ENCODE measurements around the gene PYGB. TPM values are rescaled to one million over a fixed set of nuclear protein-coding genes. Genes with fewer than 3 reads are reported as not detected.
A peak's percentile ranks its signal among the peaks of the same experiment; 100 is the strongest.

The PYGB gene
- total RNA-seq, 1 experiment from 2014 or later = 78.9 TPM

DNA sequence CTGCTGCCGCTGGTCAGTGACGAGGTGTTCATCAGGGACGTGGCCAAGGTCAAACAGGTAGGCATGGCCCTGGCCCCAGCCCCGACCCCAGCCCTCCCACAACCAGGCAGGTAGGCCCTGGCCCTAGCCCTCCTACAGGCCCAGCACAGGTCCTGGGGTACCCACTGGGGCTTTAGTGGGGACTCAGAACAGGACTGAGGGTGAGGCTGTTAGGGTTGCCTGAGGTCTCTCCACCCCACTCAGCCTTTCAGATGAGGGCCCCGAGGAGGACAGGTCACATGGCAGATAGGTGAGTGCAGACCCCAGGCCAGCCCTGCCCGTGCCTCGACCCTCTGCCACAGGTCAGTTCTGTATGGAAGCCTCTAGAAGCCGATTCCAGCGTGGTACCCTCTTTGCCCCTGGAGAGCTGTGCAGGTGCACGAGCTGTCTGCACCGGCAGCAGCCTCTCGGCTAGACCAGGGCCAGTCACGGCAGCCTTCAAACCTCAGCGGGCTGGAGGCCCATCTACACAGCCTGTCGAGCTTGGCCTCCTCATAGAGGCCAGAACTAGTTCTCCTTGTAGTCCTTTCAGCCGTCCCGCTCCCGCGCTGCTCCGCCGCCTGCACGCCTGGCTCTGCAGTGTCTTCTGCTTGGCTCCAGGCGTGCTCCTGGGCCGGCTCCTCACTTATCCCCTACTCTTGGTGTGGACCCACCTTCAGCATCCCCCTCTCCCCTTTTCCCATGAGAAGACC lies 35.5 kb downstream of the PYGB start:
- TF ChIP-seq, protein P1, sequence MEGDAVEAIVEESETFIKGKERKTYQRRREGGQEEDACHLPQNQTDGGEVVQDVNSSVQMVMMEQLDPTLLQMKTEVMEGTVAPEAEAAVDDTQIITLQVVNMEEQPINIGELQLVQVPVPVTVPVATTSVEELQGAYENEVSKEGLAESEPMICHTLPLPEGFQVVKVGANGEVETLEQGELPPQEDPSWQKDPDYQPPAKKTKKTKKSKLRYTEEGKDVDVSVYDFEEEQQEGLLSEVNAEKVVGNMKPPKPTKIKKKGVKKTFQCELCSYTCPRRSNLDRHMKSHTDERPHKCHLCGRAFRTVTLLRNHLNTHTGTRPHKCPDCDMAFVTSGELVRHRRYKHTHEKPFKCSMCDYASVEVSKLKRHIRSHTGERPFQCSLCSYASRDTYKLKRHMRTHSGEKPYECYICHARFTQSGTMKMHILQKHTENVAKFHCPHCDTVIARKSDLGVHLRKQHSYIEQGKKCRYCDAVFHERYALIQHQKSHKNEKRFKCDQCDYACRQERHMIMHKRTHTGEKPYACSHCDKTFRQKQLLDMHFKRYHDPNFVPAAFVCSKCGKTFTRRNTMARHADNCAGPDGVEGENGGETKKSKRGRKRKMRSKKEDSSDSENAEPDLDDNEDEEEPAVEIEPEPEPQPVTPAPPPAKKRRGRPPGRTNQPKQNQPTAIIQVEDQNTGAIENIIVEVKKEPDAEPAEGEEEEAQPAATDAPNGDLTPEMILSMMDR (IDR thresholded peaks at IDR 0.05; ENCODE audit: insufficient read depth in 1 of 2, low read depth in 1 of 2, low read length in 1 of 2, severe bottlenecking in 1 of 2, unreplicated experiment in 1 of 2) = no peak
- BruUV-seq (replicated peaks) = no TSS peak
- H3K36me3 ChIP-seq (ENCODE audit: control insufficient read depth, insufficient read depth, low read length) = no peaks in the 10 kb centered on the region
- H3K9me3 ChIP-seq = no peaks in the 10 kb centered on the region
- H3K4me1 ChIP-seq = no peaks in the 10 kb centered on the region
- H3K27me3 ChIP-seq (replicated peaks; ENCODE audit: control insufficient read depth, insufficient read depth, low read length) = no peaks in the 10 kb centered on the region
- no peak overlapping the region for H3K4me3 ChIP-seq (ENCODE audit: low read depth, low read length)
- peaks cover 38% of the 10 kb centered on the region for H3K36me3 Mint-ChIP-seq (ENCODE audit: insufficient read depth, unreplicated experiment)
- H3K9me3 Mint-ChIP-seq (ENCODE audit: unreplicated experiment) = no peaks in the 10 kb centered on the region
- peak in 1 of 2 experiments; percentile 32 for DNase-seq
- H3K4me1 Mint-ChIP-seq (ENCODE audit: low read depth, unreplicated experiment) = no peaks in the 10 kb centered on the region
- H3K27ac Mint-ChIP-seq (ENCODE audit: unreplicated experiment) = no peak overlapping the region
- ChIA-PET POLR2A (no interaction called here), CTCF (no interaction called here)
- no peak overlapping the region for H3K4me3 Mint-ChIP-seq (ENCODE audit: unreplicated experiment)
- intact Hi-C loops (cut with micrococcal nuclease; ENCODE audit: unreplicated experiment) = no loop called here
- no peaks in the 10 kb centered on the region for H3K27me3 Mint-ChIP-seq (ENCODE audit: insufficient read depth, unreplicated experiment)

DNA sequence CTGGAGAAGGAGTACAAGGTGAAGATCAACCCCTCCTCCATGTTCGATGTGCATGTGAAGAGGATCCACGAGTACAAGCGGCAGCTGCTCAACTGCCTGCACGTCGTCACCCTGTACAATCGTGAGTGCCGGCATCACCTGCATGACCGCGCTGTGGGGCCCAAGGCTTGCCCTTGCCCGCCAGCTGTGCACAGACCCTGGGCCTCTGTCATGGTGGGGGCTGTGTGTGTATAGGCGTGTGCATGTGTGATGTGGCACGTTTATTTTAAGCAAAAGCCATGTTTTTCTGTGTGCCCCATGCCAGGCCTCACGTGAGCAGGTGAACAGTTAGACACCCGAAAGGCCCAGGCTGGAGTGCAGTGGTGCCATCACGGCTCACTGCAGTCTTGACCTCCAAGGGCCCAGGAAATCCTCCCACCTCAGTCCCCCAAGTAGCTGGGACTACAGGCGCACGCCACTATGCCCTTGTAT lies 36.3 kb downstream of the PYGB start:
- no peaks in the 10 kb centered on the region for H3K4me1 ChIP-seq
- BruUV-seq (replicated peaks) = no TSS peak
- no peak overlapping the region for H3K27ac Mint-ChIP-seq (ENCODE audit: unreplicated experiment)
- POLR2A ChIA-PET = no interaction called here
- H3K36me3 Mint-ChIP-seq (ENCODE audit: insufficient read depth, unreplicated experiment) = peaks cover 38% of the 10 kb centered on the region
- no peak overlapping the region for H3K4me3 ChIP-seq (ENCODE audit: low read depth, low read length)
- no peak overlapping the region for H3K4me3 Mint-ChIP-seq (ENCODE audit: unreplicated experiment)
- H3K27me3 ChIP-seq (replicated peaks; ENCODE audit: control insufficient read depth, insufficient read depth, low read length) = no peaks in the 10 kb centered on the region
- DNase-seq = no peak
- H3K9me3 ChIP-seq = no peaks in the 10 kb centered on the region
- no peaks in the 10 kb centered on the region for H3K36me3 ChIP-seq (ENCODE audit: control insufficient read depth, insufficient read depth, low read length)
- intact Hi-C loops (cut with micrococcal nuclease; ENCODE audit: unreplicated experiment) = no loop called here
- no peaks in the 10 kb centered on the region for H3K9me3 Mint-ChIP-seq (ENCODE audit: unreplicated experiment)
- CTCF ChIA-PET = no interaction called here
- no peaks in the 10 kb centered on the region for H3K4me1 Mint-ChIP-seq (ENCODE audit: low read depth, unreplicated experiment)
- H3K27me3 Mint-ChIP-seq (ENCODE audit: insufficient read depth, unreplicated experiment) = no peaks in the 10 kb centered on the region
- TF ChIP-seq, protein P1 (IDR thresholded peaks at IDR 0.05; ENCODE audit: insufficient read depth in 1 of 2, low read depth in 1 of 2, low read length in 1 of 2, severe bottlenecking in 1 of 2, unreplicated experiment in 1 of 2) = no peak

DNA sequence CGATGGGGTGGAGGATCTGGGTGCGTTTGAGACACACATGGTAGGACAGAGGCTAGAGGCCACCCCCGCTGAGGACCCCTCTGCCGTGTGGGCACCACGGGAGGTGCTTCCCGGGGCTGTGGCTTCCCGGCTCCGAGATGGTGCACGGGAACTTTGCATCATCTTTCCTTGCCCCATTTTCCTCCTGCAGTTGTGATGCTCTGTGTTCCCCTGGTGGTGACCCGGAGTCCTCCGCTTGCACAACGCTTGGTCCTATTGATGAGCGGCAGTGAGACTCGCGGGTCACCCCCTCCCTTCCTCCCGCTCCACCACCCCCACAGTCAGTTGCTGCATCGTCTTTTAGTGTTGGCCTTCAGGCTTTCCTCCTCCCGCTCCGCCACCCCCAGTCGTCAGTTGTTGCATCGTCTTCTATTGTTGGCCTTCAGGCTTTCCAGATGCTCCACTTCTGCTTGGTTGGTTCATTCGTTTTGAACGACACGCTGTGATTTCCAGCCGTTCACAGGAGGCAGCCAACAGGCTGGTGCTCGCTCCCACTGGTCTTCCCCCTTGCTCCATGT lies 37.3 kb downstream of the PYGB start:
- H3K27me3 Mint-ChIP-seq (ENCODE audit: insufficient read depth, unreplicated experiment) = no peaks in the 10 kb centered on the region
- CTCF ChIA-PET = no interaction called here
- Histone ChIP-seq H3K9me3 (no peaks in the 10 kb centered on the region), H3K27me3 (replicated peaks; ENCODE audit: control insufficient read depth, insufficient read depth, low read length) (no peaks in the 10 kb centered on the region), H3K36me3 (ENCODE audit: control insufficient read depth, insufficient read depth, low read length) (no peaks in the 10 kb centered on the region), H3K4me3 (ENCODE audit: low read depth, low read length) (no peak overlapping the region), H3K4me1 (no peaks in the 10 kb centered on the region)
- POLR2A ChIA-PET = no interaction called here
- H3K27ac Mint-ChIP-seq (ENCODE audit: unreplicated experiment) = no peak overlapping the region
- TF ChIP-seq, protein P1 (IDR thresholded peaks at IDR 0.05; ENCODE audit: insufficient read depth in 1 of 2, low read depth in 1 of 2, low read length in 1 of 2, severe bottlenecking in 1 of 2, unreplicated experiment in 1 of 2) = no peak
- no peaks in the 10 kb centered on the region for H3K4me1 Mint-ChIP-seq (ENCODE audit: low read depth, unreplicated experiment)
- no peaks in the 10 kb centered on the region for H3K9me3 Mint-ChIP-seq (ENCODE audit: unreplicated experiment)
- DNase-seq = peak in 1 of 2 experiments; percentile 38
- H3K4me3 Mint-ChIP-seq (ENCODE audit: unreplicated experiment) = no peak overlapping the region
- intact Hi-C loops (cut with micrococcal nuclease; ENCODE audit: unreplicated experiment) = no loop called here
- peaks cover 36% of the 10 kb centered on the region for H3K36me3 Mint-ChIP-seq (ENCODE audit: insufficient read depth, unreplicated experiment)
- no TSS peak for BruUV-seq (replicated peaks)

All from Caco-2 (cell line).